GM21737 (cell line): ENCODE results near the gene STEAP4.

Source experiments
- ATAC-seq: cut with Tn5 transposase; IDR thresholded peaks from one replicate; pipeline ENCODE4 v1.9.1; 2021; ENCODE audit warnings: mild to moderate bottlenecking, moderate library complexity; ENCODE audit not compliant: unreplicated experiment

STEAP4 gene

GRCh38 chr7:88306590-88307048 lies at the start of gene STEAP4:
TSS of gene STEAP4 (minus strand) at chr7:88306894. CDS start at chr7:88284269, 22,625 bp downstream.
- no peak for ATAC-seq

- no peak for ATAC-seq
Measured at GRCh38 chr7:88355011-88355410, 48.3 kb upstream of the STEAP4 start.

DNA sequence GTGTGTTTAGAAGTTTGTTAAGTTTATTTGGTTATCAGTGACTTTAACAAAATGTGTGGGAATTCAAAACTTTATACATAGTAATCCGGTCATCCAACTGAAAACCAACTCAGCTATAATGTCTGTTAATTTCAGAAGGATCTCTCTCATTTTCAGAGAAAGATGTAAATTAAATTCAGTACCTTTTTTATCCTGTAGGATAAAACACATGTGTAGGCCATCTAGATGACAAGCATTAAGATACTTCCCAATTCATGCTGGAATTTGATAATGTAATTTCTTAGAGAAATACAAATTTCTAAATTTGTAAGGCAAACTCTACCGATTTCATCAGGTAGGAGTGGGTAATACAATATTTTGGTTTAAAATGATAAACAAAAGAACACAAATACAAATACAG lies 43.4 kb upstream of the STEAP4 start:
- no peak for ATAC-seq

DNA sequence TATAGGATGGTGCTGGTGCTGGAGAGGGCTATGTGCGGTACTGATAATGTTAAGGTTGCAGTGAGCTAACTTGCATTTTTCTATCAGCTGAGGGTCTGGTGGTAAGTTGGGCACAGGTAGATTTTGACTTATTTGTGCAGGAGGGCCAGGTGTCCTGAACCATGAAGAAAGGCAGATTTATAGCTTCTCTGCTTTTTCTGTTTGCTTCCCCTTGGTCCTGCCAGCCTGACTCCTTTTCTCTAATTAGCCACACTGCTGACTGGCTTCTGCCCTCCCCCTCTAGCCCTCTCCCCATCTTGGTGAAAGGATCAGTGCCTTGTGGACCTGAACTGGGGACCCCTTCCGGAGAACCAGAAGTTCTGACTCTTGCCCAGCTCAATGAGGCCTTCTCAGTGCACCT lies 40.8 kb upstream of the STEAP4 start:
- no peak for ATAC-seq

- ATAC-seq: no peak
Measured at GRCh38 chr7:88347090-88347489, 40.4 kb upstream of the STEAP4 start.

GRCh38 chr7:88346357-88346756 lies 39.7 kb upstream of the STEAP4 start:
- no peak for ATAC-seq

- ATAC-seq: no peak
Measured at GRCh38 chr7:88344956-88345832, 38.5 kb upstream of the STEAP4 start.

DNA sequence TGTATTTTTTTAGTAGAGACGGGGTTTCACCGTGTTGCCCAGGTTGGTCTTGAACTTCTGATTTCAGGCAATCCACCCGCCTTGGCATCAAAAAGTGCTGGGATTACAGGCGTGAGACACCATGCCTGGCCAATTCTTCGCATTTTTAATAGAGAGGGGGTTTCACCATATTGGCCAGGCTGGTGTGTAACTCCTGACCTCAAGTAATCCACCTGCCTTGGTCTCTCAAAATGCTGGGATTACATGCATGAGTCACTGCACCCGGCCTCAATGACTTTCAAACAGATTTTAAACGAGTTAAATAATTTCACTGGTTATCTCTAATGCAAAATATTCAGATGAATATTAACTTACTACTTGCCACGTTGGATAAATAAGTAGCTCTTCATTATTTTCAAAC lies 37.6 kb upstream of the STEAP4 start:
- ATAC-seq: no peak

- ATAC-seq: no peak
Measured at GRCh38 chr7:88339195-88339922, 32.7 kb upstream of the STEAP4 start.

- no peak for ATAC-seq
Measured at GRCh38 chr7:88338503-88338902, 31.8 kb upstream of the STEAP4 start.

GRCh38 chr7:88337572-88337971 lies 30.9 kb upstream of the STEAP4 start:
- ATAC-seq: no peak

DNA sequence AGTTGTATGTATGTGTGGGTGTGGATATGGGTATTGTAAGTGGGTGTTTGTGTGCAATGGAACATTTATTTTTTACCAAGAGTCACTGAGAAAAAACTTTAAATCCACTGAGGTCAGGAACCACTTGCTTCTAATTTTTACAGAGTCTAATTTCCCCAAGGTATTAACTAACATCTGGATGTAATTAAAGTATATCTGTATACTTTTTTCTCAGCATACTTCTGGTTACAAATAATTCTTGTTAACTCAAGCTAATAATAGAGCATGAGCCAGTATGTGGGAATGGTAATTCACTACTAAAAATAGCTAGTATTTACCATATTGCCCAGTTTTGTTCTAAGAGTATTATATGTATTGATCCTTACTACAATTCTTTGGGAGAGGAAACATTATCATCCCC lies 24.6 kb upstream of the STEAP4 start:
- no peak for ATAC-seq

DNA sequence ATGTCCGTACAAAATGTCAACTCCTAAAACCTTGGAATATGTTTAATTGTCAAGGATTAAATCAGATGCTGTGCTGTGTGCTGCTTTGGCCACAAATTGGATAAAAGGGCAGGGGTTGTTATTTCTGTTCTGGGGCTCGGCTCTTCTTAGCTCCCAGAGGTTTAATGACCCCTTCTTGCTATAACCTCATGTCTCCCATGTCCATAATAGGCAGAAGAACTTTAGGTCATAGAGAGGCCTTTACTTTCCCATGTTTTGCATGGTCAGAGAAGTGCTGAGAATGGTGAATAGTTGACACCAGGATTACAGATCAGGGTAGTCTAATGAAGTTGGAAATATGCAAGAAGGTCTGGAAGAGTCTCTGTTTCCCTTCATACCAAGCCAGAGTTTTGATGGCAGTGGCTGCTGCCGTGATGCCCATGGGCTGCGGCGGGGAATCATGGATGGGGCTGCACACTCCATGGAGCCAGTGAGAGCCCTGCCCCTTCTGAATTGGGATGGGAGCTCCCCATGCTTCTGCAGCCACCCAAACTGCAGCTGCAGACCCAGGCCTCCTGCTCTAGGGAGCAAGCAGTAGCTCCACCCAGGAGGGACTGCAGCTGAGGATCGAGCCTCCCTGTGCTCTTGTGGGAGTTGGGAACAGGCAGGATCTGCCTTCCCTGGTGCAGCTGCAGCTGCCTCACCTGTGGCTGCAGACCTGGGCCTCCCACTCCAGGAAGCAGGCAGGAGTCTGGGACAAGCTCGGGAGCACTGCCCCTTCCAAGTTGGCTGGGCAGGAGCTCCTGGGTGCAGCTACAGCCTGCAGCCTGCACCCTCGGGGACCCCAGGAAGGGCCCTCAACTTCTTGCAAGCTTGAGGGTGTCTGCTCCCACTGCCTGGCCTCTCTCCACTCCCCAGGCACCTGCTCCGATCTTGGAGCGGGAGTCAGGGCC lies 23.1 kb upstream of the STEAP4 start:
- no peak for ATAC-seq

DNA sequence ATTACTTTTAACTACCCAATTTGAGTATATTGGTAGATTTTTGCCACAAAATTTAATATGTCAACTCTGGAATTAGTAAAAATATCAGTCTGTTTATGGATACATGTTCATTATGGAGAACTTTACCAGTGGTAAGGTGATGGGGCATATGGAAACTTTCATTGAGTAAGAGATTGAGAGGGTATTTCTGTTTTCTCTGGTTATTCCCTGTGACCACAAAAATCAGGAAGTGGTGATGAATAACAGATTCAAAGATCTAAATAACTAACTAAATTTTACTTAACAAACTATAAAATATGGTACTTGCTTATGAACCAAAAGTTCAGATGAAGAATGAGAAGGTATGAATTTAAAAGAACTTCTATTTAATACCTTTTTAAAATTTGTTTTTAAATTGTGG lies 22.1 kb upstream of the STEAP4 start:
- ATAC-seq: no peak

DNA sequence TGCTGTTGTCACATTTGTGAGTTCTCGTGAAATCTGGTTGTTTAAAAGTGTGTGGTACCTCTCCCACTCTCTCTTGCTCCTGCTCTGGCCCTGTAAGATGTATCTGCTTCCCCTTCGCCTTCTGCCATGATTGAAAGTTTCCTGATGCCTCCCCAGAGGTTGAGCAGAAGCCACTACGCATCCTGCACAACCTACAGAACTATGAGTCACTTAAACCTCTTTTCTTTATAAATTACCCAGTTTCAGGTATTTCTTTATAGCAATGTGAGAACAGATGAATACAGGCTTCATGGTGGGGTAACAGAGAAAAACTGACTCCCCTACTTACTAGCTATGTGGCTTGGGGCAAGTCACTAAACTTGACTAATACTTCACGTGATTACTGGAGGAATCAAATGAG lies 18.0 kb upstream of the STEAP4 start:
- ATAC-seq: no peak

DNA sequence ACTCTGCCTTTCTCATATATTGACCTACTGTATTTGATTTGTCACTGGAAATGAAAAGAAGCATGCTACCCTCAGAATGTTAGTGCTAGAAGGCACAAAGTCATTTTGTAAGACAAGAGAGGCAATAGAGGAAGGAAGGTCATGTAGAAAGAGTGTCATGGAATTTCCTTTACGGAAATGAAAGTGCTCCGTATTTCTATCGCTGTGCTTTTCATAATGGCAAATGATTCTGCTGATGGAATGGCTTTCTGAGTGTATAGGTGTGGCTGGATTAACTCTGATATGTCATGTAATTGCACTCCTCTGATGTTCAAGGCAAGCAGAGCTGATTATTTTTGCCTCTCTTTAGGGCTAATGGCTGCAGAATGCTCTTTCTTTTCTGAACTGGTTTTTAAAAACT lies 15.5 kb upstream of the STEAP4 start:
- ATAC-seq: no peak

DNA sequence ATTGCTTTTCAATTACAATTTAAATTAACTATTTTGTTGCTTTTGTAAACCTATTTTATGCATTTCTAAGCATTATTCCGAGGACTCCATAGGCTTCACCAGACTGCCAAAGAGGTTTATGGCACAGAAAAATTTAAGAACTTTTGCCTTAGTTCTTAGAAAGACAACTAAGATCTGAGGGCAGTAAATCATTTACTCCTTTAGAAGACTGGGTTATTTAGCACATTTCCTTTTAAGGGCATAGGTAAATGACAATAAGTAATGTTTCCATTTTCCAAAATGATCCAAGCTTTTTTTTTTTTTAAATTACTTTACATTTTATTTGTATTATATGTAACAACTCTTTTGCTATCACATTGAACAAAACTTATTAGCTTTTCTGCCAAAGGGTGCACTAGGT lies 15.0 kb upstream of the STEAP4 start:
- ATAC-seq: no peak

DNA sequence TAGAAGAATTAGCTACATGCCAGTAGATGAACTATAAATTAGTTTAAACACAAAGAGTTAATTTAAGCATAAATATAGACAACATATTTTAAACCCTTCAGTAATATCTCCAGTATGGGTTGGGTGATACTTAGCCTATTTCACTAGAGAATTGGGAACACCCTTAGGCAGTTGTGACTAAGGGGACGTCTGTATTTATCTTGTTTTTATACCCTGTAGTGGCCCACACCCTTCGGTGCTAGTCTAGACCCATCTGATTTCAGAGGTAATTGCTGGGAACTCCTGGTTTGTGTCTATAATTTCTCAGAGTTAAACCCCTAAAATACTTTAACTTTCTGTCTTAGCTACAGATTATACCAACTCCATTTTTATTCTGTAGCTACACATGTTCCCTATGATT lies 11.5 kb upstream of the STEAP4 start:
- ATAC-seq: no peak

DNA sequence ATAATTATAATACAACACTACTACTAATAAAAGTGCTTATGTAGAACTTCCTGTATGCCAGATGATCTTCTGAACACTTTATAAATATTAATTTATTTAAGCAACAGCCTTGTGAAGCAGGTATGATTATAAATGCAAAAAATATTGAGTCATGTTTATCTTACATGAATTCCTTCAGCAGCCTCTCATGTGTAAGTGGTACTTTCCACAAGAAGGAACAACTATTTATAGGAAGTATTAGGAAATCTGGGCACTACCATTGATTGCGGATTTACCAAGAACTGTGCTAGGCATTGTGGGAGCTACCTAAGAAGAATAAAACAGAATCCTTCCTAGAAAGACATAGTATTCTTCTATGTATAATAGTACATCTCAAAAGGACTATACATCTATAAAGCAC lies 10.7 kb upstream of the STEAP4 start:
- ATAC-seq: no peak

GRCh38 chr7:88316456-88316855 lies 9.8 kb upstream of the STEAP4 start:
- ATAC-seq: no peak

GRCh38 chr7:88315522-88315921 lies 8.8 kb upstream of the STEAP4 start:
- no peak for ATAC-seq
